SK-N-SH (cell line): ENCODE measurements around the gene CFAP74. TPM values are rescaled to one million over a fixed set of nuclear protein-coding genes. Genes with fewer than 3 reads are reported as not detected.

Experiments used
- CTCF ChIA-PET: fragments of 300-600, 350-600 bp; formaldehyde crosslinking; extraction: SDS; loops from one replicate; lab custom pipeline; 2021; lab: Yijun Ruan, JAX
- POLR2A ChIA-PET: fragments of 350-600 bp; sonication (Branson Sonifier 250); formaldehyde crosslinking; extraction: SDS; loops from one replicate; lab custom pipeline; 2020; ENCODE audit warnings: antibody characterized with exemption, inconsistent platforms; lab: Yijun Ruan, JAX
- DNase-seq: peaks from one replicate; pipeline ENCODE4 v3.0.0; 2012
- H2AFZ ChIP-seq: fragments of 200-600 bp; sonication (generic); 2 replicates; pipeline ENCODE4 v1.8.1; 2016; ENCODE audit warnings: antibody characterized with exemption, mild to moderate bottlenecking, low read depth
- H3F3A ChIP-seq: fragments of 200-600 bp; sonication (generic); replicated peaks from 2 replicates; pipeline ENCODE3; 2016; ENCODE audit warnings: antibody characterized with exemption, mild to moderate bottlenecking; ENCODE audit not compliant: insufficient read depth
- H3K27ac ChIP-seq, 2 experiments: fragments of 200-500 bp in 1 of 2; fragments of 200-600 bp in 1 of 2; sonication (Bioruptor generic) in 1 of 2; sonication (generic), shearing (Covaris generic) in 1 of 2; 2 replicates each; pipeline versions ENCODE4 v1.5.1 to v1.6.1; 2014 to 2016; ENCODE audit warnings: low read depth in 2 of 2, inconsistent platforms in 1 of 2, low read length in 1 of 2, mild to moderate bottlenecking in 1 of 2, mixed read lengths in 1 of 2
- H3K27me3 ChIP-seq: fragments of 200-600 bp; sonication (generic), shearing (Covaris generic); 2 replicates; pipeline ENCODE4 v1.6.1; 2016; ENCODE audit warnings: mixed run types; ENCODE audit not compliant: insufficient read depth
- H3K36me3 ChIP-seq, 2 experiments: fragments of 200-500 bp in 1 of 2; fragments of 200-600 bp in 1 of 2; sonication (Bioruptor generic) in 1 of 2; sonication (generic) in 1 of 2; replicated peaks in 1 of 2; 2 replicates each; pipeline versions ENCODE3 to v1.5.1; 2014 to 2016; ENCODE audit warnings: low read length in 1 of 2, mild to moderate bottlenecking in 1 of 2; ENCODE audit not compliant: insufficient read depth in 2 of 2, control insufficient read depth in 1 of 2
- H3K4me1 ChIP-seq, 2 experiments: fragments of 200-500 bp in 1 of 2; fragments of 200-600 bp in 1 of 2; sonication (Bioruptor generic) in 1 of 2; sonication (generic), shearing (Covaris generic) in 1 of 2; 2 replicates each; pipeline versions ENCODE4 v1.5.1 to v1.6.1; 2014 to 2016; ENCODE audit warnings: low read depth in 1 of 2, low read length in 1 of 2, mixed run types in 1 of 2; ENCODE audit not compliant: insufficient read depth in 2 of 2, control insufficient read depth in 1 of 2
- H3K4me2 ChIP-seq: fragments of 200-600 bp; sonication (generic), shearing (Covaris generic); 2 replicates; pipeline ENCODE4 v1.6.1; 2017; ENCODE audit warnings: mixed run types
- H3K4me3 ChIP-seq, 2 experiments: fragments of 200-500 bp in 1 of 2; fragments of 200-600 bp in 1 of 2; sonication (Bioruptor generic) in 1 of 2; sonication (generic), shearing (Covaris generic) in 1 of 2; 2 replicates each; pipeline versions ENCODE4 v1.5.1 to v1.8.1; 2014 to 2016; ENCODE audit warnings: low read depth in 2 of 2, inconsistent platforms in 1 of 2, low read length in 1 of 2, mild to moderate bottlenecking in 1 of 2, mixed read lengths in 1 of 2, moderate library complexity in 1 of 2
- H3K79me2 ChIP-seq: fragments of 200-600 bp; sonication (generic); 2 replicates; pipeline ENCODE4 v1.8.1; 2017; ENCODE audit warnings: mild to moderate bottlenecking; ENCODE audit not compliant: insufficient read depth
- H3K9ac ChIP-seq: fragments of 200-600 bp; sonication (generic); 2 replicates; pipeline ENCODE4 v1.6.1; 2017; ENCODE audit warnings: mixed run types
- H3K9me2 ChIP-seq: fragments of 200-600 bp; sonication (generic); 2 replicates; pipeline ENCODE4 v1.6.1; 2017; ENCODE audit warnings: mixed run types
- H3K9me3 ChIP-seq: fragments of 200-600 bp; sonication (generic); 2 replicates; pipeline ENCODE4 v1.6.1; 2017; ENCODE audit warnings: mixed run types, mild to moderate bottlenecking, moderate library complexity
- H4K20me1 ChIP-seq: fragments of 200-600 bp; sonication (generic); 2 replicates; pipeline ENCODE4 v1.6.1; 2017; ENCODE audit warnings: mild to moderate bottlenecking, mixed run types; ENCODE audit not compliant: insufficient read depth
- CTCF ChIP-seq: fragments of 200-600 bp; sonication (generic); IDR thresholded peaks from 2 replicates; pipeline ENCODE4 v1.6.1; 2017; ENCODE audit warnings: antibody characterized with exemption, mild to moderate bottlenecking, moderate library complexity
- ELF1 ChIP-seq: IDR thresholded peaks from 2 replicates; pipeline ENCODE4 v1.4.0; 2012
- EP300 ChIP-seq, 2 experiments: IDR thresholded peaks; 2 replicates each; pipeline versions ENCODE4 v1.4.0 to v1.6.1; 2012; ENCODE audit warnings: borderline replicate concordance in 1 of 2, low read depth in 1 of 2, low read length in 1 of 2
- EZH2phosphoT487 ChIP-seq: fragments of 200-600 bp; sonication (generic); IDR thresholded peaks from 2 replicates; pipeline ENCODE4 v1.6.1; 2017; ENCODE audit warnings: low read depth, mixed run types, mild to moderate bottlenecking, antibody characterized with exemption, moderate library complexity, borderline replicate concordance
- FOXJ3 ChIP-seq: sonication (generic); formaldehyde crosslinking; IDR thresholded peaks from 2 replicates; pipeline ENCODE4 v1.5.1; 2020; ENCODE audit warnings: mild to moderate bottlenecking, missing genetic modification reagents
- FOXM1 ChIP-seq: IDR thresholded peaks from 2 replicates; pipeline ENCODE4 v1.4.0; 2012; ENCODE audit warnings: low read depth, mild to moderate bottlenecking
- GABPA ChIP-seq: IDR thresholded peaks from 2 replicates; pipeline ENCODE4 v1.4.0; 2012; ENCODE audit warnings: low read depth, mild to moderate bottlenecking
- IRF3 ChIP-seq: fragments of 150-350 bp; IDR thresholded peaks from 2 replicates; pipeline ENCODE4 v1.6.1; 2016; ENCODE audit warnings: mild to moderate bottlenecking, low read depth, low read length
- NFIC ChIP-seq: IDR thresholded peaks from 2 replicates; pipeline ENCODE4 v1.4.0; 2012; ENCODE audit warnings: borderline replicate concordance
- NRF1 ChIP-seq: IDR thresholded peaks from 2 replicates; pipeline ENCODE4 v1.6.1; 2012; ENCODE audit warnings: low read depth, mild to moderate bottlenecking, low read length
- RAD21 ChIP-seq: IDR thresholded peaks from 2 replicates; pipeline ENCODE4 v1.6.1; 2012; ENCODE audit warnings: mild to moderate bottlenecking, low read length
- REST ChIP-seq: IDR thresholded peaks from 2 replicates; pipeline ENCODE4 v1.6.1; 2012; ENCODE audit warnings: mild to moderate bottlenecking, low read depth, low read length, moderate library complexity
- RXRA ChIP-seq: IDR thresholded peaks from 2 replicates; pipeline ENCODE4 v1.4.0; 2012; ENCODE audit warnings: low read depth, mild to moderate bottlenecking, borderline replicate concordance
- SMC3 ChIP-seq: IDR thresholded peaks from 2 replicates; pipeline ENCODE4 v1.6.1; 2012; ENCODE audit warnings: low read depth, low read length, improper control_type of control experiment
- TCF12 ChIP-seq: IDR thresholded peaks from 2 replicates; pipeline ENCODE4 v1.4.0; 2012
- TEAD4 ChIP-seq: IDR thresholded peaks from 2 replicates; pipeline ENCODE4 v1.4.0; 2012; ENCODE audit warnings: mild to moderate bottlenecking, borderline replicate concordance; ENCODE audit not compliant: insufficient read depth
- USF2 ChIP-seq: fragments of 150-350 bp; IDR thresholded peaks from 2 replicates; pipeline ENCODE4 v1.6.1; 2017; ENCODE audit warnings: antibody characterized with exemption, low read length, low read depth, borderline replicate concordance
- WGBS: methylation state at CpG from one replicate; pipeline ENCODE4 v1.1.6; 2017; ENCODE audit warnings: low lambda C conversion rate; 5-methylcytosine and 5-hydroxymethylcytosine counted together
- polyA plus RNA-seq, 3 experiments: library from polyadenylated mRNA; depleted of rRNA; stranded (reverse); fragments of >200 nt; gene quantifications; 2 replicates each; pipeline ENCODE4 v1.2.3, GENCODE V29; 2012
- TF ChIP-seq, protein P1 (sequence below): IDR thresholded peaks from 2 replicates; pipeline ENCODE4 v1.4.0; 2012; ENCODE audit warnings: low read depth, borderline replicate concordance

CFAP74 gene
- polyA plus RNA-seq, 1 of the 3 experiments (the other 2 are of a cell fraction) = not detected

- no peaks in the 10 kb centered on the region for H3K9me2 ChIP-seq
- no peak overlapping the region for H3K9ac ChIP-seq
- no peak overlapping the region for H3K4me2 ChIP-seq
- no peak overlapping the region for H2AFZ ChIP-seq
- 68% methylated on average over 8 of the region's 9 CpGs for WGBS
- TF ChIP-seq IRF3 (no peak), RAD21 (no peak), RXRA (no peak), USF2 (no peak)
- TF ChIP-seq, protein P1, sequence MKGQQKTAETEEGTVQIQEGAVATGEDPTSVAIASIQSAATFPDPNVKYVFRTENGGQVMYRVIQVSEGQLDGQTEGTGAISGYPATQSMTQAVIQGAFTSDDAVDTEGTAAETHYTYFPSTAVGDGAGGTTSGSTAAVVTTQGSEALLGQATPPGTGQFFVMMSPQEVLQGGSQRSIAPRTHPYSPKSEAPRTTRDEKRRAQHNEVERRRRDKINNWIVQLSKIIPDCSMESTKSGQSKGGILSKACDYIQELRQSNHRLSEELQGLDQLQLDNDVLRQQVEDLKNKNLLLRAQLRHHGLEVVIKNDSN = no peak
- H3K27ac ChIP-seq = no peak overlapping the region
- no peak overlapping the region for H3K4me3 ChIP-seq
- DNase-seq = no peak
- no peaks in the 10 kb centered on the region; a peak in 1 of 4 replicates for H3K4me1 ChIP-seq
- ChIA-PET CTCF (interaction anchor here (0.9 to 1.9 kb wide), 3 partner anchors 29 to 55 kb away, joined by 3 to 6 read pairs (median 5); partner anchors contain the start of gene GABRD), POLR2A (no interaction called here)
- no peaks in the 10 kb centered on the region for H3K36me3 ChIP-seq
- H3K27me3 ChIP-seq = no peaks in the 10 kb centered on the region
- H4K20me1 ChIP-seq = no peaks in the 10 kb centered on the region
- H3F3A ChIP-seq = no peaks in the 10 kb centered on the region
- H3K79me2 ChIP-seq = no peaks in the 10 kb centered on the region
- no peaks in the 10 kb centered on the region for H3K9me3 ChIP-seq
Measured at GRCh38 chr1:1989789-1990188, 13.8 kb downstream of the CFAP74 start.

DNA sequence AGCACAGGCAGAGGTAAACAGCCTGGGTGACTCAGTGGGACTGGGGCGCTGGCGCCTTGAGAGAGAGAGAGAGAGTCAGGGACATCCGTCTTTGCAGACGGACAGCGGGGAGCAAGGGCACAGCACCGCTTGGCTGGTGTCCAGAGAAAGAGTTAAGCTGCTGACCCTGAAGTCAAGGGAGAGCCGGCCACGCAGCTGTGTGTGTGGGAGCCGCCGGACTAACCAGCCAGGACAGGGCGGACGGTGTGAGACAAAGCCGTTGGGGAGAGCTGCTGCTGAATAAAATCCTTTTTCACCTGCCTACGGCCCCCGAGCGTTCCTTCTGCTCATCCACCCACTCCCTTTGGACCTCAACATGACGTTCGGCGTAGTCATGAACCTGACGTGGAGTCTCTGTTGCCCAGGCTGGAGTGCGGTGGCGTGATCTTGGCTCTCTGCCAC lies 14.5 kb downstream of the CFAP74 start:
- ChIA-PET POLR2A (no interaction called here), CTCF (interaction anchor here (0.8 to 1.7 kb wide), 4 partner anchors 19 to 55 kb away, joined by 3 to 5 read pairs (median 3); no protein-coding TSS in a partner anchor)
- H3F3A ChIP-seq = no peaks in the 10 kb centered on the region
- no peaks in the 10 kb centered on the region for H3K9me3 ChIP-seq
- 83% methylated on average over 19 of the region's 22 CpGs for WGBS
- DNase-seq = peak; percentile 38
- H3K4me2 ChIP-seq = no peak overlapping the region
- H3K36me3 ChIP-seq = no peaks in the 10 kb centered on the region
- no peak overlapping the region for H3K27ac ChIP-seq
- H3K4me3 ChIP-seq = no peak overlapping the region
- H2AFZ ChIP-seq = no peak overlapping the region
- no peaks in the 10 kb centered on the region; a peak in 1 of 4 replicates for H3K4me1 ChIP-seq
- H3K79me2 ChIP-seq = no peaks in the 10 kb centered on the region
- no peaks in the 10 kb centered on the region for H3K9me2 ChIP-seq
- H4K20me1 ChIP-seq = no peaks in the 10 kb centered on the region
- H3K27me3 ChIP-seq = no peaks in the 10 kb centered on the region
- no peak overlapping the region for H3K9ac ChIP-seq
- TF ChIP-seq NFIC (no peak), REST (no peak), SMC3 (no peak), CTCF (no peak), ELF1 (no peak), EZH2phosphoT487 (no peak), NRF1 (no peak), FOXM1 (no peak), FOXJ3 (CRISPR knock-in tag) (no peak), TCF12 (no peak), TEAD4 (no peak), GABPA (no peak), EP300 (IDR thresholded peaks at IDR 0.05; ENCODE audit: borderline replicate concordance in 1 of 2, low read depth in 1 of 2, low read length in 1 of 2) (no peak)
